ENCODE results near the gene RNASEH2B. TPM values are rescaled to one million over a fixed set of nuclear protein-coding genes. Genes with fewer than 3 reads are reported as not detected.

Gene RNASEH2B, protein sequence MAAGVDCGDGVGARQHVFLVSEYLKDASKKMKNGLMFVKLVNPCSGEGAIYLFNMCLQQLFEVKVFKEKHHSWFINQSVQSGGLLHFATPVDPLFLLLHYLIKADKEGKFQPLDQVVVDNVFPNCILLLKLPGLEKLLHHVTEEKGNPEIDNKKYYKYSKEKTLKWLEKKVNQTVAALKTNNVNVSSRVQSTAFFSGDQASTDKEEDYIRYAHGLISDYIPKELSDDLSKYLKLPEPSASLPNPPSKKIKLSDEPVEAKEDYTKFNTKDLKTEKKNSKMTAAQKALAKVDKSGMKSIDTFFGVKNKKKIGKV
- total RNA-seq = 10 to 100 TPM; 37.8 to 69.8 (median 61.6) TPM

- DNase-seq (ENCODE audit: low spot score in 2 of 2) = peak; percentile 46 to 52
- Histone ChIP-seq H3K27me3 (no peaks in the 10 kb centered on the region), H3K4me1 (peaks cover 5 to 9% of the 10 kb centered on the region in 2 donors), H3K9me3 (no peaks in the 10 kb centered on the region), H3K36me3 (no peaks in the 10 kb centered on the region), H3K27ac (peak within 1 kb of the TSS; percentile 94), H3K4me3 (peak within 1 kb of the TSS; percentile 80 to 89 (median 88))
- intact Hi-C loops (cut with DNase I; ENCODE audit: low total_unique reads) = no loop called here
- TF ChIP-seq POLR2A (IDR thresholded peaks at IDR 0.05) (no peak), CTCF (IDR thresholded peaks at IDR 0.05) (peak in 1 of 3 donors; percentile 12), POLR2AphosphoS5 (IDR thresholded peaks at IDR 0.05) (peak in 2 of 3 donors; percentile 30 to 33)
Observed at GRCh38 chr13:50909605-50910484, at the start of gene RNASEH2B. Gene RNASEH2B (plus strand): TSS chr13:50909791. CDS start chr13:50910077, 286 bp downstream.

DNA sequence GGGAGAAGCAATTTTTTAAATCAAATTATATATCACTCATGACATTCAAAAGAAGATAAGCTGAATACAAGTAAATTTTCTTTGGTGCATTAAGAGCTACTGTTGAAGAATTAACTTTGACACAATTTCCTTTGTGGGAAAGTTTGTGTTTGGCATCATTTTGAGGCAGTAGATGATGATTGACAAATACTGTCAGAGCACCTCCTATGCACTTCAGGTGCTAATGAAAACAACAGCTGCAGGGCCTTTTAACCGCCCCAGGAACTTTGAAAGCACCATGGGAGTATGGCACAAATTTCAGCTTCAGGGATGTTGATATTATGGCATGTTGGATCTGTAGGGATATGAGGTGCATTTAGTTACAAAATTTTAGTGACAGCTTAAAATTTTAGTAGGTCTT lies 45.1 kb upstream of the RNASEH2B start:
- no peak for DNase-seq (ENCODE audit: low spot score in 2 of 2)
- H3K36me3 ChIP-seq = no peaks in the 10 kb centered on the region
- peaks cover 0 to 7% of the 10 kb centered on the region in 2 donors for H3K9me3 ChIP-seq
- no peak overlapping the region for H3K4me3 ChIP-seq
- intact Hi-C loops (cut with DNase I; ENCODE audit: low total_unique reads) = no loop called here
- H3K4me1 ChIP-seq = no peaks in the 10 kb centered on the region
- H3K27me3 ChIP-seq = no peaks in the 10 kb centered on the region
- TF ChIP-seq POLR2A (IDR thresholded peaks at IDR 0.05) (no peak), CTCF (IDR thresholded peaks at IDR 0.05) (no peak), POLR2AphosphoS5 (IDR thresholded peaks at IDR 0.05) (no peak)
- no peak overlapping the region for H3K27ac ChIP-seq

- Histone ChIP-seq H3K36me3 (no peaks in the 10 kb centered on the region), H3K4me1 (no peaks in the 10 kb centered on the region), H3K27ac (no peak overlapping the region), H3K9me3 (no peaks in the 10 kb centered on the region), H3K27me3 (no peaks in the 10 kb centered on the region), H3K4me3 (no peak overlapping the region)
- intact Hi-C loops (cut with DNase I; ENCODE audit: low total_unique reads) = no loop called here
- no peak for DNase-seq (ENCODE audit: low spot score in 2 of 2)
- TF ChIP-seq POLR2A (IDR thresholded peaks at IDR 0.05) (no peak), CTCF (IDR thresholded peaks at IDR 0.05) (no peak), POLR2AphosphoS5 (IDR thresholded peaks at IDR 0.05) (no peak)
Observed at GRCh38 chr13:50866817-50867636, 42.6 kb upstream of the RNASEH2B start.

DNA sequence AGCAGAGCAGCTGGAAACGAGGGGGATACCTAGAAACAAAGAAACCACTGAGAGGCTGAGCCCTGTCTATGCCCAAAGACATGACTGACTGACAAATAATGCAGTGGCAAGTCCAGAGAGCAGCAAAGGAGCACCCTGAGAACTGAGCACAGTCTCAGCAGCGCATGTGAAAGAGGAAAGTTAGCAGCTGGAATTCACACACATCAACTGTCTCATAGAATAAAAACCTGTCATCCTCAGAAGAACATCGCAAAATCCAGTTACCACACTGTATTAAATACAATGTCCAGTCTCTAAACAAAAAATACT lies 42.0 kb upstream of the RNASEH2B start:
- DNase-seq (ENCODE audit: low spot score in 2 of 2) = no peak
- no peak for TF ChIP-seq CTCF (IDR thresholded peaks at IDR 0.05)
- TF ChIP-seq POLR2AphosphoS5 (IDR thresholded peaks at IDR 0.05) = no peak
- TF ChIP-seq POLR2A (IDR thresholded peaks at IDR 0.05) = no peak
- no peaks in the 10 kb centered on the region for H3K27me3 ChIP-seq
- no peak overlapping the region for H3K4me3 ChIP-seq
- H3K4me1 ChIP-seq = no peaks in the 10 kb centered on the region
- intact Hi-C loops (cut with DNase I; ENCODE audit: low total_unique reads) = no loop called here
- H3K36me3 ChIP-seq = no peaks in the 10 kb centered on the region
- H3K27ac ChIP-seq = no peak overlapping the region
- no peaks in the 10 kb centered on the region for H3K9me3 ChIP-seq

All from breast epithelium (tissue), 4 donors.